HUDEP-2 (cell line): ENCODE results near the gene SPATA16.
"Not testable (repeated sequence)": the region's sequence is repeated elsewhere in the genome, so short reads cannot be mapped to it uniquely, and the experiment has no call there.

ENCODE experiments used
- DNase-seq, 76 experiments: peaks; one replicate each; lab custom pipeline; 2025; ENCODE audit not compliant: unreplicated experiment in 76 of 76; lab: John Stamatoyannopoulos, UW

Gene SPATA16

GRCh38 chr3:173140986-173141385, at the start of gene SPATA16:
TSS of gene SPATA16 (minus strand) at chr3:173141235. CDS start at chr3:173117731, 23,504 bp downstream.
- DNase-seq: no peak

- not testable (repeated sequence) for DNase-seq
Measured at GRCh38 chr3:173183022-173183421, 42.0 kb upstream of the SPATA16 start.

- DNase-seq: no peak
Measured at GRCh38 chr3:173173652-173174051, 32.6 kb upstream of the SPATA16 start.

- not testable (repeated sequence) for DNase-seq
Measured at GRCh38 chr3:173159139-173159538, 18.1 kb upstream of the SPATA16 start.

- DNase-seq: not testable (repeated sequence)
Measured at GRCh38 chr3:173156533-173156932, 15.5 kb upstream of the SPATA16 start.

- no peak for DNase-seq
Measured at GRCh38 chr3:173153631-173154030, 12.6 kb upstream of the SPATA16 start.

GRCh38 chr3:173139420-173139819, 1.6 kb downstream of the SPATA16 start:
- no peak for DNase-seq

GRCh38 chr3:173138026-173138425, 3.0 kb downstream of the SPATA16 start:
- DNase-seq: no peak

- no peak for DNase-seq
Measured at GRCh38 chr3:173135059-173135458, 6.0 kb downstream of the SPATA16 start.

GRCh38 chr3:173128633-173129032, 12.4 kb downstream of the SPATA16 start:
- DNase-seq: no peak

- no peak for DNase-seq
Measured at GRCh38 chr3:173111321-173111720, 29.7 kb downstream of the SPATA16 start.

- no peak for DNase-seq
Measured at GRCh38 chr3:173109143-173109542, 31.9 kb downstream of the SPATA16 start.

GRCh38 chr3:173103469-173103868, 37.6 kb downstream of the SPATA16 start:
- DNase-seq: no peak

GRCh38 chr3:173098959-173099358, 42.1 kb downstream of the SPATA16 start:
- DNase-seq: no peak

- DNase-seq: no peak
Measured at GRCh38 chr3:173096994-173097785, 43.8 kb downstream of the SPATA16 start.

- no peak for DNase-seq
Measured at GRCh38 chr3:173096140-173096539, 44.9 kb downstream of the SPATA16 start.

- no peak for DNase-seq
Measured at GRCh38 chr3:173092038-173092437, 49.0 kb downstream of the SPATA16 start.

GRCh38 chr3:173090492-173090891, 50.5 kb downstream of the SPATA16 start:
- no peak for DNase-seq

GRCh38 chr3:173089283-173089682, 51.8 kb downstream of the SPATA16 start:
- peak in 1 of 76 experiments; percentile 0 for DNase-seq

- no peak for DNase-seq
Measured at GRCh38 chr3:173078525-173078924, 62.5 kb downstream of the SPATA16 start.

GRCh38 chr3:173066044-173067004, 74.7 kb downstream of the SPATA16 start:
- DNase-seq: peak in 16 of 76 experiments; percentile 1 to 42 (median 10)
